ENCODE results near the gene TEX2.

The TEX2 gene

GRCh38 chr17:64157669-64158180 lies 105.3 kb downstream of the TEX2 start:
- 90% methylated on average over 2 of the region's 2 CpGs; no CpG with 5 or more reads in 1 of the 2 experiments for WGBS, 2 experiments (ENCODE audit: insufficient coverage in 2 of 2)
- no peak overlapping the region for H3K27ac ChIP-seq (ENCODE audit: low read depth, low read length, severe bottlenecking)

GRCh38 chr17:64156670-64157069 lies 106.4 kb downstream of the TEX2 start:
- Histone ChIP-seq H3K27ac (ENCODE audit: low read depth, low read length, severe bottlenecking) (peak overlapping the region; percentile 49), H3K4me3 (ENCODE audit: extremely low read depth, insufficient read depth, low read length, poor library complexity, severe bottlenecking) (no peak overlapping the region), H3K4me1 (ENCODE audit: control insufficient read depth, insufficient read depth, low read length, poor library complexity, severe bottlenecking) (peaks cover 27% of the 10 kb centered on the region), H3K9me3 (ENCODE audit: control insufficient read depth, low read length) (no peaks in the 10 kb centered on the region), H3K36me3 (ENCODE audit: control insufficient read depth, insufficient read depth, low read length) (peaks cover 17% of the 10 kb centered on the region)
- WGBS, 2 experiments (ENCODE audit: insufficient coverage in 2 of 2): 95% methylated on average over 1 to 2 of the region's 2 CpGs

More at GRCh38 chr17:64157669-64158180, 105.3 kb downstream of the TEX2 start:
- Histone ChIP-seq H3K9me3 (ENCODE audit: control insufficient read depth, low read length) (no peaks in the 10 kb centered on the region), H3K4me3 (ENCODE audit: extremely low read depth, insufficient read depth, low read length, poor library complexity, severe bottlenecking) (no peak overlapping the region), H3K4me1 (ENCODE audit: control insufficient read depth, insufficient read depth, low read length, poor library complexity, severe bottlenecking) (peaks cover 27% of the 10 kb centered on the region), H3K36me3 (ENCODE audit: control insufficient read depth, insufficient read depth, low read length) (peaks cover 12% of the 10 kb centered on the region)

- H3K27ac ChIP-seq (ENCODE audit: low read depth, low read length, severe bottlenecking): peak overlapping the region; percentile 49
- whole genome bisulfite sequencing, 2 experiments (ENCODE audit: insufficient coverage in 2 of 2): 76 to 96% methylated on average over 5 to 6 of the region's 11 CpGs
- H3K36me3 ChIP-seq (ENCODE audit: control insufficient read depth, insufficient read depth, low read length): peaks cover 16% of the 10 kb centered on the region
- no peak overlapping the region for H3K4me3 ChIP-seq (ENCODE audit: extremely low read depth, insufficient read depth, low read length, poor library complexity, severe bottlenecking)
- H3K9me3 ChIP-seq (ENCODE audit: control insufficient read depth, low read length): no peaks in the 10 kb centered on the region
- H3K4me1 ChIP-seq (ENCODE audit: control insufficient read depth, insufficient read depth, low read length, poor library complexity, severe bottlenecking): peaks cover 27% of the 10 kb centered on the region
Observed at GRCh38 chr17:64155751-64156544, 107.1 kb downstream of the TEX2 start.

- 99 to 100% methylated on average over 6 to 7 of the region's 7 CpGs for WGBS, 2 experiments (ENCODE audit: insufficient coverage in 2 of 2)
- no peak overlapping the region for H3K27ac ChIP-seq (ENCODE audit: low read depth, low read length, severe bottlenecking)
- H3K4me3 ChIP-seq (ENCODE audit: extremely low read depth, insufficient read depth, low read length, poor library complexity, severe bottlenecking): no peak overlapping the region
- H3K4me1 ChIP-seq (ENCODE audit: control insufficient read depth, insufficient read depth, low read length, poor library complexity, severe bottlenecking): peaks cover 27% of the 10 kb centered on the region
- no peaks in the 10 kb centered on the region for H3K9me3 ChIP-seq (ENCODE audit: control insufficient read depth, low read length)
- H3K36me3 ChIP-seq (ENCODE audit: control insufficient read depth, insufficient read depth, low read length): peaks cover 15% of the 10 kb centered on the region
Observed at GRCh38 chr17:64155129-64155528, 107.9 kb downstream of the TEX2 start.

DNA sequence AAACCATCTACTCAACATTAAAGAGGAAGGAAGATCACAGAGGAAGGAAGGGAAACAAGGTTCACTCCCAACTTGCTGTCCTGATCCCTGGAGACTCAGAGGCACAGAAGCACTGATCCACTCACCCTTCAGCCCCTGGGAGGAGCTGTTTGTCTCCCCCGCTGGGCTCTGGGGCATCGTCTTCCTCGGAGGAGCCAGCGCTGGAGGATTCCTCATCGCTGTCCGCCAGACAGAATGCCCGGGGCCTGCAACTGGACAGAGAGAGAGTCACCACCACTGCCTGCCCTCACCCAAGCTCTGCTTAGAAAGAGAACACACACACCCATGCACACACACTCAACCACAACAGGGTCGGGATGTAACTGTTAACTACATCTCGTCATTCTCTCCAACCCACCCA lies 108.3 kb downstream of the TEX2 start:
- no peak overlapping the region for H3K4me3 ChIP-seq (ENCODE audit: extremely low read depth, insufficient read depth, low read length, poor library complexity, severe bottlenecking)
- WGBS, 2 experiments (ENCODE audit: insufficient coverage in 2 of 2): 74 to 77% methylated on average over 7 to 8 of the region's 9 CpGs
- H3K4me1 ChIP-seq (ENCODE audit: control insufficient read depth, insufficient read depth, low read length, poor library complexity, severe bottlenecking): peaks cover 27% of the 10 kb centered on the region
- no peak overlapping the region for H3K27ac ChIP-seq (ENCODE audit: low read depth, low read length, severe bottlenecking)
- no peaks in the 10 kb centered on the region for H3K9me3 ChIP-seq (ENCODE audit: control insufficient read depth, low read length)
- peaks cover 19% of the 10 kb centered on the region for H3K36me3 ChIP-seq (ENCODE audit: control insufficient read depth, insufficient read depth, low read length)

GRCh38 chr17:64154313-64154695 lies 108.8 kb downstream of the TEX2 start:
- Histone ChIP-seq H3K4me3 (ENCODE audit: extremely low read depth, insufficient read depth, low read length, poor library complexity, severe bottlenecking) (no peak overlapping the region), H3K27ac (ENCODE audit: low read depth, low read length, severe bottlenecking) (no peak overlapping the region), H3K36me3 (ENCODE audit: control insufficient read depth, insufficient read depth, low read length) (peaks cover 23% of the 10 kb centered on the region), H3K4me1 (ENCODE audit: control insufficient read depth, insufficient read depth, low read length, poor library complexity, severe bottlenecking) (peaks cover 24% of the 10 kb centered on the region), H3K9me3 (ENCODE audit: control insufficient read depth, low read length) (no peaks in the 10 kb centered on the region)
- WGBS, 2 experiments (ENCODE audit: insufficient coverage in 2 of 2): 100% methylated on average over 2 of the region's 4 CpGs

DNA sequence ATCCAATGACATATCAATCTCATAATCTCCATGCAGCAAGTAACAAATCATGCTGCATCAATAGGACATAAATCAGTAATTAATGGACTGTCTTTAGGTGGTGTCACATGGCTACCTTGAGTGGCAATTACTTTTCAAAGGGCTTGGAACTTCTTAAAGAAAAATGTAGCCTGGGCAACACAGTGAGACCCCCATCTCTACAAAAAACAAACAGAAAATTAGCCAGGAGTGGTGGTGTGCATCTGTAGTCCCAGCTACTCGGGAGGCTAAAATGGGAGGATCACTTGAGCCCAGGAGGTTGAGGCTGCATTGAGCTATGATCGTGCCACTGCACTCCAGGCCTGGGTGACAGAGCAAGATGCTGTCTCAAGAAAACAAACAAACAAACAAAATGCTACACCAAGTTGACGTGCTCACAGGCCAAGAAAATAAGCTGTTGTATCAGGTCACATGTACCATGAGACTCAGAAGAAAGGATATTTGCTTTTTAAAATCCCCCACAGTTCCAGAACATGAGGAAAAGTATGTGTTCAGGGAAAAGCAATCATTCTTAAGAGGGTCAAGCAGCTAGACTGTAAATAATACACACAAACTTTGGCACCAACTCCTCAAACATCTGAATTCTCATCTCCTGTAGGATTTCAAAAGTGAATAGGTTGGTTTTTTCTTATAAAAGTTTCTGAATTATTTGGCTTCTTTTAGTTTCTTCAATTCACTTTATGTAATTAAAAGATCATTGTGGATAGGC lies 109.3 kb downstream of the TEX2 start:
- Histone ChIP-seq H3K4me3 (ENCODE audit: extremely low read depth, insufficient read depth, low read length, poor library complexity, severe bottlenecking) (no peak overlapping the region), H3K27ac (ENCODE audit: low read depth, low read length, severe bottlenecking) (no peak overlapping the region), H3K36me3 (ENCODE audit: control insufficient read depth, insufficient read depth, low read length) (peaks cover 23% of the 10 kb centered on the region), H3K9me3 (ENCODE audit: control insufficient read depth, low read length) (no peaks in the 10 kb centered on the region), H3K4me1 (ENCODE audit: control insufficient read depth, insufficient read depth, low read length, poor library complexity, severe bottlenecking) (peaks cover 20% of the 10 kb centered on the region)
- 87 to 88% methylated on average over 1 to 2 of the region's 3 CpGs for WGBS, 2 experiments (ENCODE audit: insufficient coverage in 2 of 2)

DNA sequence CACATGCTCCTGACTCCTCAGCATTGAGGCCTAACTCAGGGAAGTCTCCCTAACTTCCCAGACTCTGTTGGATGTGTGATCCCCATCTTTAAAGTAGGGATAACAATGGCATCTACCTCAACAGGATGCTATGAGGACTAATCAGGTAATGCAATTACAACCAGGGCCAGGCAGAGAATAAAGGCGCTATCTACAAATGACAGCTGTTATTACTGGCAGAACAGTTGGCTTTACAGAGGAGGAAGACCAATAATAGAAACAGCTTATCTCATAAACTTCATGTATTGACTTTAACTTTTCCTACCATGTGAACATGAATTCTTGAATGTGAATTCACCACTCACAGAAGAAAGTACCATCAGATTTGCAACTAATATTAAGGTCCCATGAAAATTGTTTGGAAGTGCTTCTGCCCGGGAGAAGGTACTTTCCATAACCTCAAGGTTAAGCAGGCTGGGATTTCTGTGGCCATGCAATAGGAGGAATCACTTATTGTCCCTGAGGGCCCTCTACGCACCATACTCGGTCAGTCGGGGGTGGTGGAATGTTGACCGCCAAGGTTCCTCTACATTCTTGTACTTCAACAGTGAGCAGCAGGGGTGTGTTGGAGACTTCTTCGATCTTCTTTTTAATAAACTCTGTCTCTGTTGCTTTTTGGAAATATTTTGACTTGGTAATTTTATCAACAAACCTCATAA lies 110.5 kb downstream of the TEX2 start:
- Histone ChIP-seq H3K36me3 (ENCODE audit: control insufficient read depth, insufficient read depth, low read length) (peaks cover 27% of the 10 kb centered on the region), H3K4me3 (ENCODE audit: extremely low read depth, insufficient read depth, low read length, poor library complexity, severe bottlenecking) (no peak overlapping the region)
- WGBS, 2 experiments (ENCODE audit: insufficient coverage in 2 of 2): 93 to 94% methylated on average over 2 to 3 of the region's 7 CpGs

GRCh38 chr17:64151016-64151368 lies 112.1 kb downstream of the TEX2 start:
- no peak overlapping the region for H3K4me3 ChIP-seq (ENCODE audit: extremely low read depth, insufficient read depth, low read length, poor library complexity, severe bottlenecking)
- no peak overlapping the region for H3K27ac ChIP-seq (ENCODE audit: low read depth, low read length, severe bottlenecking)
- H3K9me3 ChIP-seq (ENCODE audit: control insufficient read depth, low read length): no peaks in the 10 kb centered on the region
- peaks cover 8% of the 10 kb centered on the region for H3K4me1 ChIP-seq (ENCODE audit: control insufficient read depth, insufficient read depth, low read length, poor library complexity, severe bottlenecking)
- H3K36me3 ChIP-seq (ENCODE audit: control insufficient read depth, insufficient read depth, low read length): peaks cover 36% of the 10 kb centered on the region
- 100% methylated on average over 1 of the region's 1 CpG for whole genome bisulfite sequencing, 2 experiments (ENCODE audit: insufficient coverage in 2 of 2)

More for the DNA sequence above, 110.5 kb downstream of the TEX2 start:
- Histone ChIP-seq H3K27ac (ENCODE audit: low read depth, low read length, severe bottlenecking) (no peak overlapping the region), H3K9me3 (ENCODE audit: control insufficient read depth, low read length) (no peaks in the 10 kb centered on the region), H3K4me1 (ENCODE audit: control insufficient read depth, insufficient read depth, low read length, poor library complexity, severe bottlenecking) (peaks cover 16% of the 10 kb centered on the region)

DNA sequence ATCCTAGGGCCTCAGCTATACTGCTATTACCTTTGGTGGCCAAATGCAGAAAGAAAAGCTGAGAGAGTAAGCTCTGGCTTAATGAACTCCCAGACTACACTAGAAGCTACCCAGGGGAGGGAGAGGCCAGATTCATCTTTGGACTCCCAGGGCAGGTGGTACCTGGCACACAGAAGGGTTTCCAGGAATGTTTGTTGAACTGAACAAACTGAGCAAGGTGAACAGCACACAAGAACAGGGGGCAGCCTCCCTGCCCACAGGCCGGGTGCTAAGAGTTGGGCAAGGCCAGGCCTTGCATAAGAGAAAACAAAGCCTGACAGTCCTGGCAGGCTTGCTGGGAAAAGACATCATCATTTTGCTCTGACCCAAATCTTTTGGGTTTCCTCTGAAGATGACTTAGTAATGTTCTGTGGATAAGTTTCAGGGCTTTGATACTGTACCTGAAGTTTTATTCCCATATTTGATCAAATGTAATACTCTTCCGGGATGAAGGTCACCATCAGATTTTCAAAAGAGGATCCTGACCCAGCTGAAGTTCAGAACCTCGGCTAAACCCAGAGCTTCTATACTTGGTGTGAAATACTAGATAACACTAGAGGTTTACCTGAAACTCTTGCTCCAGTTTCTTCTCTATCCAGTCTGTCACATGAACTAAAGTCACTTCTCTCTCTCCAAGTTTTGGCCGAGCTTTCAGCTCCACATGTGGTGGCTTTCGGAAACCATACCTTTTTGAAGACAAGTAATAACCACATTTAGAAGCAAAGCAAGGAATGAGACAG lies 112.6 kb downstream of the TEX2 start:
- no peaks in the 10 kb centered on the region for H3K9me3 ChIP-seq (ENCODE audit: control insufficient read depth, low read length)
- WGBS, 2 experiments (ENCODE audit: insufficient coverage in 2 of 2): 86 to 90% methylated on average over 3 to 4 of the region's 5 CpGs
- no peak overlapping the region for H3K4me3 ChIP-seq (ENCODE audit: extremely low read depth, insufficient read depth, low read length, poor library complexity, severe bottlenecking)
- peaks cover 36% of the 10 kb centered on the region for H3K36me3 ChIP-seq (ENCODE audit: control insufficient read depth, insufficient read depth, low read length)
- peaks cover 3% of the 10 kb centered on the region for H3K4me1 ChIP-seq (ENCODE audit: control insufficient read depth, insufficient read depth, low read length, poor library complexity, severe bottlenecking)
- H3K27ac ChIP-seq (ENCODE audit: low read depth, low read length, severe bottlenecking): no peak overlapping the region

Data from mesodermal cell (in vitro differentiated cells).